Neural cell (in vitro differentiated cells): ENCODE data around the gene PANX2. TPM values are rescaled to one million over a fixed set of nuclear protein-coding genes. Genes with fewer than 3 reads are reported as not detected.

Experiments used
- H2AFZ ChIP-seq: fragments of 200-600, 300-800 bp; sonication (generic), shearing (Covaris generic); 2 replicates; pipeline ENCODE4 v1.6.0; 2014; ENCODE audit warnings: low read depth, mild to moderate bottlenecking, antibody characterized with exemption, low read length, moderate library complexity
- H3F3A ChIP-seq: fragments of 200-600 bp; shearing (Covaris generic); 2 replicates; pipeline ENCODE4 v1.6.1; 2016; ENCODE audit warnings: mild to moderate bottlenecking, moderate library complexity, mixed read lengths, antibody characterized with exemption, low read length; ENCODE audit not compliant: insufficient read depth, poor library complexity, severe bottlenecking
- H3K27ac ChIP-seq: fragments of 200-600, 300-800 bp; sonication (generic), shearing (Covaris generic); 2 replicates; pipeline ENCODE4 v1.5.1; 2014; ENCODE audit warnings: mild to moderate bottlenecking, low read length, moderate library complexity
- H3K27me3 ChIP-seq: fragments of 300-800, 200-600 bp; sonication (generic), shearing (Covaris generic); 2 replicates; pipeline ENCODE4 v1.6.0; 2014; ENCODE audit warnings: mild to moderate bottlenecking, low read depth, low read length, moderate library complexity; ENCODE audit not compliant: insufficient read depth
- H3K36me3 ChIP-seq: fragments of 300-800, 200-600 bp; sonication (generic), shearing (Covaris generic); 2 replicates; pipeline ENCODE4 v1.5.1; 2014; ENCODE audit warnings: mild to moderate bottlenecking, antibody characterized with exemption, low read length, moderate library complexity; ENCODE audit not compliant: insufficient read depth
- H3K4me2 ChIP-seq: fragments of 300-800, 200-600 bp; sonication (generic), shearing (Covaris generic); 2 replicates; pipeline ENCODE4 v1.6.0; 2014; ENCODE audit warnings: mild to moderate bottlenecking, low read length
- H3K4me3 ChIP-seq: fragments of 300-800, 200-600 bp; sonication (generic), shearing (Covaris generic); 2 replicates; pipeline ENCODE4 v1.5.1; 2014; ENCODE audit warnings: mild to moderate bottlenecking, low read length, moderate library complexity
- H3K79me2 ChIP-seq: fragments of 200-600 bp; shearing (Covaris generic); replicated peaks from 2 replicates; pipeline ENCODE4 v1.6.0; 2014; ENCODE audit warnings: mild to moderate bottlenecking, low read length, moderate library complexity; ENCODE audit not compliant: insufficient read depth
- H3K9ac ChIP-seq: fragments of 300-800, 200-600 bp; sonication (generic), shearing (Covaris generic); 2 replicates; pipeline ENCODE4 v1.6.1; 2016; ENCODE audit warnings: mild to moderate bottlenecking, low read length, mixed read lengths
- H3K9me2 ChIP-seq: fragments of 200-600 bp; shearing (Covaris generic); 2 replicates; pipeline ENCODE4 v1.6.1; 2016; ENCODE audit warnings: mild to moderate bottlenecking, low read length, mixed read lengths; ENCODE audit not compliant: insufficient read depth
- H3K9me3 ChIP-seq: fragments of 200-600, 300-800 bp; sonication (generic), shearing (Covaris generic); 2 replicates; pipeline ENCODE4 v1.6.1; 2016; ENCODE audit warnings: mild to moderate bottlenecking, mixed run types, low read length, moderate library complexity, mixed read lengths
- H4K20me1 ChIP-seq: fragments of 200-600 bp; shearing (Covaris generic); 2 replicates; pipeline ENCODE4 v1.6.1; 2016; ENCODE audit warnings: mild to moderate bottlenecking, mixed run types; ENCODE audit not compliant: insufficient read depth
- CTCF ChIP-seq: fragments of 450-650 bp; IDR thresholded peaks from 2 replicates; pipeline ENCODE4 v1.5.1; 2014; ENCODE audit warnings: antibody characterized with exemption, mild to moderate bottlenecking, moderate library complexity; ENCODE audit not compliant: poor library complexity, severe bottlenecking
- EP300 ChIP-seq: fragments of 450-650 bp; conservative IDR thresholded peaks from 2 replicates; pipeline ENCODE4 v1.6.1; 2014; ENCODE audit warnings: antibody characterized with exemption, mild to moderate bottlenecking, moderate library complexity; ENCODE audit not compliant: poor library complexity, severe bottlenecking
- EZH2 ChIP-seq: fragments of 200-600, 300-800 bp; shearing (Covaris generic), sonication (generic); IDR thresholded peaks from 2 replicates; pipeline ENCODE4 v1.6.1; 2014; ENCODE audit warnings: antibody characterized with exemption, low read length, borderline replicate concordance, mild to moderate bottlenecking; ENCODE audit not compliant: insufficient read depth, poor library complexity, severe bottlenecking
- MXI1 ChIP-seq: fragments of 450-650 bp; conservative IDR thresholded peaks from 2 replicates; pipeline ENCODE4 v1.6.1; 2014; ENCODE audit warnings: antibody characterized with exemption, mild to moderate bottlenecking; ENCODE audit not compliant: poor library complexity, severe bottlenecking
- POLR2AphosphoS5 ChIP-seq: IDR thresholded peaks from 2 replicates; pipeline ENCODE4 v1.6.1; 2012
- RAD21 ChIP-seq: fragments of 450-650 bp; conservative IDR thresholded peaks from 2 replicates; pipeline ENCODE4 v1.6.1; 2014; ENCODE audit warnings: antibody characterized with exemption, mild to moderate bottlenecking, moderate library complexity
- SMC3 ChIP-seq: fragments of 450-650 bp; conservative IDR thresholded peaks from 2 replicates; pipeline ENCODE4 v1.6.1; 2014; ENCODE audit warnings: antibody characterized with exemption, mild to moderate bottlenecking, moderate library complexity; ENCODE audit not compliant: poor library complexity
- TAF1 ChIP-seq: IDR thresholded peaks from 2 replicates; pipeline ENCODE4 v1.6.1; 2012; ENCODE audit warnings: low read depth
- polyA plus RNA-seq: library from polyadenylated mRNA; depleted of rRNA; stranded (reverse); fragments of >200 nt; gene quantifications from 2 replicates; pipeline ENCODE4 v1.2.3, GENCODE V29; 2014
- TF ChIP-seq, protein P1 (sequence below): IDR thresholded peaks from 2 replicates; pipeline ENCODE4 v1.6.1; 2012; ENCODE audit warnings: borderline replicate concordance

Gene PANX2
- polyA plus RNA-seq, 1 donor from 2014 or later: 3.4 TPM

GRCh38 chr22:50209893-50210292 lies 39.4 kb downstream of the PANX2 start:
- H3K9me3 ChIP-seq: no peaks in the 10 kb centered on the region
- no peaks in the 10 kb centered on the region for H4K20me1 ChIP-seq
- no peak overlapping the region for H3K27ac ChIP-seq
- no peaks in the 10 kb centered on the region for H3K9me2 ChIP-seq
- no peaks in the 10 kb centered on the region for H3K79me2 ChIP-seq
- no peak overlapping the region for H3K4me2 ChIP-seq
- H3K4me3 ChIP-seq: no peak overlapping the region
- TF ChIP-seq CTCF (peak; percentile 83), TAF1 (no peak), EZH2 (no peak), POLR2AphosphoS5 (no peak), RAD21 (peak; percentile 72), SMC3 (peak; percentile 83)
- H3K36me3 ChIP-seq: no peaks in the 10 kb centered on the region
- no peaks in the 10 kb centered on the region for H3K27me3 ChIP-seq
- no peak overlapping the region for H3K9ac ChIP-seq
- no peaks in the 10 kb centered on the region for H3F3A ChIP-seq
- H2AFZ ChIP-seq: no peak overlapping the region

DNA sequence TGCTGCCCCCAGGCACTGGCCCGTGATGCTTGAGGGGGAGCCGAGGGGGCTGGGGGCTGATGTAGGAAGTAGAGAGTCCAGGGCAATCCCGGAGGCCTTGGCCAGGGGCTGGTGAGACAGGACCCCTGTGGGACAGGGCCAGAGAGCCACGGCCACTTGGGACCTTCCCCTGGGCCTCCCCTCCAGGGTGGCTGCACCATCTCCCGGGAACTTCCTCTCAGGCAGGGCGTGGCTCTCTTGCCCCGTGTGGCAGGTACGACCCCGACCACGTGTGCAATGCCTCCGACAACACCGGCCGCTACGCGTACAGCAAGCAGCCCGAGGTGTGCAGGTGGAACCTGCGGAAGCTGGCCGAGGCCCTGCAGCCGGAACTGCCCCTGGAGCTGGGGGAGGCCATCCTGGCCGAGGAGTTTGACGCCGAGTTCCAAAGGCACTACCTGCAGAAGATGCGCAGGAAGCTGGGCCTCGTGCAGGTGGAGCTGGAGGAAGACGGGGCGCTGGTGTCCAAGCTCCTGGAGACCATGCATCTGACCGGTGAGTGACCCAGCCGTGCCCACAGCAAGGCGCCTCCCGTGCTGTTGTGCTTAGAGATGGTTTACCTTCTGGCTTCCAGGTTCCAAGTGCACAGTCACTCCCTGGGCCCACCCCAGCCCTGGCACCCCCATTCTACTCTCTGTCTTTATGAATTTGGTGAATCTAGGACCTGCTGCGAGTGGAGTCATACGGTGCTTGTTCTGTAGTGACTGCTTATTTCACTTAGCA lies 40.0 kb downstream of the PANX2 start:
- TF ChIP-seq MXI1 (no peak), EZH2 (no peak), EP300 (no peak), POLR2AphosphoS5 (no peak), TAF1 (no peak), RAD21 (no peak), SMC3 (no peak), CTCF (no peak)
- TF ChIP-seq, protein P1, sequence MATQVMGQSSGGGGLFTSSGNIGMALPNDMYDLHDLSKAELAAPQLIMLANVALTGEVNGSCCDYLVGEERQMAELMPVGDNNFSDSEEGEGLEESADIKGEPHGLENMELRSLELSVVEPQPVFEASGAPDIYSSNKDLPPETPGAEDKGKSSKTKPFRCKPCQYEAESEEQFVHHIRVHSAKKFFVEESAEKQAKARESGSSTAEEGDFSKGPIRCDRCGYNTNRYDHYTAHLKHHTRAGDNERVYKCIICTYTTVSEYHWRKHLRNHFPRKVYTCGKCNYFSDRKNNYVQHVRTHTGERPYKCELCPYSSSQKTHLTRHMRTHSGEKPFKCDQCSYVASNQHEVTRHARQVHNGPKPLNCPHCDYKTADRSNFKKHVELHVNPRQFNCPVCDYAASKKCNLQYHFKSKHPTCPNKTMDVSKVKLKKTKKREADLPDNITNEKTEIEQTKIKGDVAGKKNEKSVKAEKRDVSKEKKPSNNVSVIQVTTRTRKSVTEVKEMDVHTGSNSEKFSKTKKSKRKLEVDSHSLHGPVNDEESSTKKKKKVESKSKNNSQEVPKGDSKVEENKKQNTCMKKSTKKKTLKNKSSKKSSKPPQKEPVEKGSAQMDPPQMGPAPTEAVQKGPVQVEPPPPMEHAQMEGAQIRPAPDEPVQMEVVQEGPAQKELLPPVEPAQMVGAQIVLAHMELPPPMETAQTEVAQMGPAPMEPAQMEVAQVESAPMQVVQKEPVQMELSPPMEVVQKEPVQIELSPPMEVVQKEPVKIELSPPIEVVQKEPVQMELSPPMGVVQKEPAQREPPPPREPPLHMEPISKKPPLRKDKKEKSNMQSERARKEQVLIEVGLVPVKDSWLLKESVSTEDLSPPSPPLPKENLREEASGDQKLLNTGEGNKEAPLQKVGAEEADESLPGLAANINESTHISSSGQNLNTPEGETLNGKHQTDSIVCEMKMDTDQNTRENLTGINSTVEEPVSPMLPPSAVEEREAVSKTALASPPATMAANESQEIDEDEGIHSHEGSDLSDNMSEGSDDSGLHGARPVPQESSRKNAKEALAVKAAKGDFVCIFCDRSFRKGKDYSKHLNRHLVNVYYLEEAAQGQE: no peak

More for the DNA sequence above, 40.0 kb downstream of the PANX2 start:
- Histone ChIP-seq H3K9me3 (no peaks in the 10 kb centered on the region), H3K4me2 (no peak overlapping the region), H4K20me1 (no peaks in the 10 kb centered on the region), H2AFZ (no peak overlapping the region), H3K36me3 (no peaks in the 10 kb centered on the region), H3K79me2 (no peaks in the 10 kb centered on the region), H3K27ac (no peak overlapping the region), H3F3A (no peaks in the 10 kb centered on the region), H3K9ac (no peak overlapping the region), H3K9me2 (no peaks in the 10 kb centered on the region), H3K4me3 (no peak overlapping the region), H3K27me3 (no peaks in the 10 kb centered on the region)
